Peyer's patch (tissue), 4 donors: Measurements from ENCODE around the gene HSPB8.

Experiments used
- POLR2A ChIP-seq, 2 donors: fragments of 450-650 bp; IDR thresholded peaks; one replicate each; pipeline ENCODE4 v1.5.1; 2017; ENCODE audit warnings: antibody characterized with exemption in 2 of 2, mild to moderate bottlenecking in 2 of 2, moderate library complexity in 2 of 2
- TF ChIP-seq, protein P1 (sequence below), 6 experiments: fragments of 450-650 bp in 4 of 6; fragments of 200-600 bp in 2 of 6; sonication (generic) in 1 of 6; IDR thresholded peaks; one replicate each; pipeline ENCODE4 v1.5.1; 2017 to 2019; ENCODE audit warnings: antibody characterized with exemption in 6 of 6, mild to moderate bottlenecking in 3 of 6, moderate library complexity in 1 of 6

DNA sequence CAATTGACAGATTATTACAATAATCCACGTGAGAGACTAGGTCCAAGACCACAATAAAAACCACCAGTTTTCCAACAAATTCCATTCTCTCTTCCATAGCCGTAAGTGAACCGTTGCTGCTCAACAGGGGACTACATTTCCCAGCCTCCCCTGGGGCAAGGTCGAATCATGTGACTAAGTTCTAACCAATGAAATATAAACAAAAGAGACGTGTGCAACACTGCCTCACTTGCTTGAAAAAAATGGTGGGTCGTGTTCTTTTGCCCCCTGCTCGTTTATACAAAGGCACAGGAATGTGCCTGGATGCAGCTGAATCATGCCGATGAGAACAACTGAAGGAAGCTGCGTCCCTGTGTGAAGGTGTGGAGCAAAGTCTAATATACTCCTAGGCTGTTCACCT lies 51.1 kb downstream of the HSPB8 start:
- no peak for TF ChIP-seq POLR2A (IDR thresholded peaks at IDR 0.05)
- TF ChIP-seq, protein P1, sequence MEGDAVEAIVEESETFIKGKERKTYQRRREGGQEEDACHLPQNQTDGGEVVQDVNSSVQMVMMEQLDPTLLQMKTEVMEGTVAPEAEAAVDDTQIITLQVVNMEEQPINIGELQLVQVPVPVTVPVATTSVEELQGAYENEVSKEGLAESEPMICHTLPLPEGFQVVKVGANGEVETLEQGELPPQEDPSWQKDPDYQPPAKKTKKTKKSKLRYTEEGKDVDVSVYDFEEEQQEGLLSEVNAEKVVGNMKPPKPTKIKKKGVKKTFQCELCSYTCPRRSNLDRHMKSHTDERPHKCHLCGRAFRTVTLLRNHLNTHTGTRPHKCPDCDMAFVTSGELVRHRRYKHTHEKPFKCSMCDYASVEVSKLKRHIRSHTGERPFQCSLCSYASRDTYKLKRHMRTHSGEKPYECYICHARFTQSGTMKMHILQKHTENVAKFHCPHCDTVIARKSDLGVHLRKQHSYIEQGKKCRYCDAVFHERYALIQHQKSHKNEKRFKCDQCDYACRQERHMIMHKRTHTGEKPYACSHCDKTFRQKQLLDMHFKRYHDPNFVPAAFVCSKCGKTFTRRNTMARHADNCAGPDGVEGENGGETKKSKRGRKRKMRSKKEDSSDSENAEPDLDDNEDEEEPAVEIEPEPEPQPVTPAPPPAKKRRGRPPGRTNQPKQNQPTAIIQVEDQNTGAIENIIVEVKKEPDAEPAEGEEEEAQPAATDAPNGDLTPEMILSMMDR (IDR thresholded peaks at IDR 0.05) = no peak
